ENCODE data around the gene UBN1.

- TF ChIP-seq CTCF (IDR thresholded peaks at IDR 0.05 in 2 of 3, conservative IDR thresholded peaks at IDR 0.05 in 1 of 3; ENCODE audit: control insufficient read depth in 2 of 3, extremely low read depth in 1 of 3, insufficient read depth in 1 of 3, low read depth in 3 of 3, low read length in 3 of 3) (no peak), PAX5 (IDR thresholded peaks at IDR 0.05; ENCODE audit: borderline replicate concordance, low read depth, low read length) (no peak), ZNF384 (IDR thresholded peaks at IDR 0.05; ENCODE audit: borderline replicate concordance, low read depth, low read length) (no peak), EZH2 (IDR thresholded peaks at IDR 0.05; ENCODE audit: borderline replicate concordance, control insufficient read depth, low read depth, low read length) (no peak), POLR2A (IDR thresholded peaks at IDR 0.05; ENCODE audit: low read depth, low read length) (no peak), RBBP5 (conservative IDR thresholded peaks at IDR 0.05) (no peak)
Observed at GRCh38 chr16:4927661-4928060, 80.4 kb downstream of the UBN1 start.
